ENCODE data around the gene KRT85.

DNA sequence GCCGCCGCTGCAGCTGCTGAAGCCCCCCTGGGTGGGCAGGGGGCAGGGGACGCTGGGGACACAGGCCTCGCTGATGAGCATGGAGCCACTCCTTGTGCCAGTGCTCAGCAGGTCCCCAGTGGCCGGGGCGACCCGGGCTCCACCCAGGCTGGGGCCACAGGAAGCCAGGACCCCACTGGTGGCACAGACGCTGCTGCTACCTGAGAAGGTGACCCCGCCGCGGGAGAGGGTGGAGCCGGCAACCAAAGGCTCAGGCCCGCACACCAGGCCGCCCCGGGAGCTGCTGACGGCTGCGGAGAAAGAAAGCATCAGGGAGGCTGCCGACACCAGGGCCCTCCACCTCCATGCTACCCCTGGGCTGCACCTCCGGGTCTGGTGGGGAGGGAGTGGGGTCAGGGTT is 10.8 kb upstream of the KRT85 start:
- TF ChIP-seq EZH2 (IDR thresholded peaks at IDR 0.05; ENCODE audit: low read depth) = no peak
- TF ChIP-seq, protein P1, sequence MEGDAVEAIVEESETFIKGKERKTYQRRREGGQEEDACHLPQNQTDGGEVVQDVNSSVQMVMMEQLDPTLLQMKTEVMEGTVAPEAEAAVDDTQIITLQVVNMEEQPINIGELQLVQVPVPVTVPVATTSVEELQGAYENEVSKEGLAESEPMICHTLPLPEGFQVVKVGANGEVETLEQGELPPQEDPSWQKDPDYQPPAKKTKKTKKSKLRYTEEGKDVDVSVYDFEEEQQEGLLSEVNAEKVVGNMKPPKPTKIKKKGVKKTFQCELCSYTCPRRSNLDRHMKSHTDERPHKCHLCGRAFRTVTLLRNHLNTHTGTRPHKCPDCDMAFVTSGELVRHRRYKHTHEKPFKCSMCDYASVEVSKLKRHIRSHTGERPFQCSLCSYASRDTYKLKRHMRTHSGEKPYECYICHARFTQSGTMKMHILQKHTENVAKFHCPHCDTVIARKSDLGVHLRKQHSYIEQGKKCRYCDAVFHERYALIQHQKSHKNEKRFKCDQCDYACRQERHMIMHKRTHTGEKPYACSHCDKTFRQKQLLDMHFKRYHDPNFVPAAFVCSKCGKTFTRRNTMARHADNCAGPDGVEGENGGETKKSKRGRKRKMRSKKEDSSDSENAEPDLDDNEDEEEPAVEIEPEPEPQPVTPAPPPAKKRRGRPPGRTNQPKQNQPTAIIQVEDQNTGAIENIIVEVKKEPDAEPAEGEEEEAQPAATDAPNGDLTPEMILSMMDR (conservative IDR thresholded peaks at IDR 0.05) = no peak

All from PC-9 (cell line).